ENCODE measurements around the gene GTF2IRD2.
"Not testable (repeated sequence)": the region's sequence is repeated elsewhere in the genome, so short reads cannot be mapped to it uniquely, and the experiment has no call there.

DNA sequence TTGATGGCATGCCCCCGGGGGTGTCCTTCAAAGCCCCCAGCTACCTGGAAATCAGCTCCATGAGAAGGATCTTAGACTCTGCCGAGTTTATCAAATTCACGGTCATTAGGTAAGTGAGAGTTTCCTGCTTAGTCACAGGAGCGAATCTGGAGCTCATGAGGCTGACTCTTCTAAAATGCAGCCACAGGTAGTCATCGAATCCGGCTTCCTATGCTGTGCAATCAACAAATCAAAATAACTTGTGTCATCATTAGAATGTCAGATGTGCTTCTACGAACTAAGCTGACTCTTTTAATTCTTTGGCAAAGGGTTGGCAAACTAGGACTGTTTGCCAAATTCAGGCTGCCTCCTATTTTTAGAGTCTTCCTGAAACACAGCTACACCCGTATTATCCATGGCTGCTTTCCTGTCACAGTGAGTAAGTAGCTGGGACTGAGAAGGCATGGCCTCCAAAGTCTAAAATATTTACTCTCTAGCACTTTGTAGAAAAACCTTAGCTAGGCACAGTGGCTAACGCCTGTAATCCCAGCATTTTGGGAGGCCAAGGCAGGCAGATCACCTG lies 97.4 kb downstream of the GTF2IRD2 start:
- TF ChIP-seq TAF1 (IDR thresholded peaks at IDR 0.05; ENCODE audit: low read depth, low read length); CEBPB (IDR thresholded peaks at IDR 0.05; ENCODE audit: low read depth, low read length); CTCF (IDR thresholded peaks at IDR 0.05; ENCODE audit: control extremely low read depth in 1 of 3, insufficient read depth in 1 of 3, low read depth in 1 of 3, low read length in 3 of 3); CBX8 (IDR thresholded peaks at IDR 0.05; ENCODE audit: borderline replicate concordance, low read depth, low read length); RFX5 (IDR thresholded peaks at IDR 0.05; ENCODE audit: borderline replicate concordance, low read depth, low read length); GTF2F1 (IDR thresholded peaks at IDR 0.05; ENCODE audit: borderline replicate concordance, low read depth, low read length); CTBP2 (IDR thresholded peaks at IDR 0.05; ENCODE audit: borderline replicate concordance, insufficient read depth, insufficient read length, low read length); POLR2A (IDR thresholded peaks at IDR 0.05; ENCODE audit: control extremely low read depth in 1 of 2, low read depth in 2 of 2, low read length in 2 of 2); KDM1A (IDR thresholded peaks at IDR 0.05; ENCODE audit: borderline replicate concordance, low read length); SP1 (IDR thresholded peaks at IDR 0.05; ENCODE audit: low read depth, low read length); CHD1 (IDR thresholded peaks at IDR 0.05; ENCODE audit: low read depth, low read length); RNF2 (IDR thresholded peaks at IDR 0.05; ENCODE audit: borderline replicate concordance, low read depth, low read length, missing control alignments, poor library complexity, severe bottlenecking): not testable (repeated sequence)
